Peyer's patch (tissue), 4 donors: ENCODE results near the gene MAST4.

Source experiments
- POLR2A ChIP-seq, 2 donors: fragments of 450-650 bp; IDR thresholded peaks; one replicate each; pipeline ENCODE4 v1.5.1; 2017; ENCODE audit warnings: antibody characterized with exemption in 2 of 2, mild to moderate bottlenecking in 2 of 2, moderate library complexity in 2 of 2
- TF ChIP-seq, protein P1 (sequence below), 6 experiments: fragments of 450-650 bp in 4 of 6; fragments of 200-600 bp in 2 of 6; sonication (generic) in 1 of 6; IDR thresholded peaks; one replicate each; pipeline ENCODE4 v1.5.1; 2017 to 2019; ENCODE audit warnings: antibody characterized with exemption in 6 of 6, mild to moderate bottlenecking in 3 of 6, moderate library complexity in 1 of 6

DNA sequence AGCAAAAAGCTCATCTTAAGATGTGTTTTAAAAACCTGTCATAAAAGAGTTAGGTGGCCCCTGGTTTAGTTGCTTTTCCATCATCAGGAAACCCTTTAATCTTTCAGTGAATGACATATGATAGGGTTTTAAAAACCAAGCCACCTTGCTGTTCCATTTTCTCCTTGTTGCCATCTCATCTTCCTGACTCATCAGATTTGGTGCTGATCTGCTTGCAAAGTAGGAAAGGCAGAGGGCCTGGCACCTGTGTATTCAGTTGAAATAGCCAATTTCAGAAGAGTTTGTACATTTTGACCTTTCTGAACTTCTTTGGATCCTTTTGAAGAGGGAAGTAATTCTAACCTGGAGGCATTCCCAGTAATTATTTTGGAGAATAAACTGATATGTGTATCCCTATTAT, 327.7 kb downstream of the MAST4 start:
- TF ChIP-seq, protein P1, sequence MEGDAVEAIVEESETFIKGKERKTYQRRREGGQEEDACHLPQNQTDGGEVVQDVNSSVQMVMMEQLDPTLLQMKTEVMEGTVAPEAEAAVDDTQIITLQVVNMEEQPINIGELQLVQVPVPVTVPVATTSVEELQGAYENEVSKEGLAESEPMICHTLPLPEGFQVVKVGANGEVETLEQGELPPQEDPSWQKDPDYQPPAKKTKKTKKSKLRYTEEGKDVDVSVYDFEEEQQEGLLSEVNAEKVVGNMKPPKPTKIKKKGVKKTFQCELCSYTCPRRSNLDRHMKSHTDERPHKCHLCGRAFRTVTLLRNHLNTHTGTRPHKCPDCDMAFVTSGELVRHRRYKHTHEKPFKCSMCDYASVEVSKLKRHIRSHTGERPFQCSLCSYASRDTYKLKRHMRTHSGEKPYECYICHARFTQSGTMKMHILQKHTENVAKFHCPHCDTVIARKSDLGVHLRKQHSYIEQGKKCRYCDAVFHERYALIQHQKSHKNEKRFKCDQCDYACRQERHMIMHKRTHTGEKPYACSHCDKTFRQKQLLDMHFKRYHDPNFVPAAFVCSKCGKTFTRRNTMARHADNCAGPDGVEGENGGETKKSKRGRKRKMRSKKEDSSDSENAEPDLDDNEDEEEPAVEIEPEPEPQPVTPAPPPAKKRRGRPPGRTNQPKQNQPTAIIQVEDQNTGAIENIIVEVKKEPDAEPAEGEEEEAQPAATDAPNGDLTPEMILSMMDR (IDR thresholded peaks at IDR 0.05), result no peak
- TF ChIP-seq POLR2A (IDR thresholded peaks at IDR 0.05), result no peak
